Pancreas (tissue), 10 donors: ENCODE measurements around the gene TTC38. TPM values are rescaled to one million over a fixed set of nuclear protein-coding genes. Genes with fewer than 3 reads are reported as not detected.

ENCODE experiments used
- ATAC-seq, 4 donors: fragments of 200-7000 bp; cut with Tn5 transposase; one replicate each; pipeline versions ENCODE4 v1.8.0 to v1.9.1; 2020; ENCODE audit warnings: mild to moderate bottlenecking in 4 of 4, moderate library complexity in 4 of 4
- DNase-seq, 6 donors: peaks; one replicate each; pipeline ENCODE4 v3.0.0-alpha.2; 2020
- FAIRE-seq: peaks from 2 replicates; lab custom pipeline; 2012; peaks lifted over from hg19 to GRCh38; lab: Jason Lieb, UNC
- H3K27ac ChIP-seq, 4 donors: fragments of 200-600 bp; sonication (generic); 1 replicate in 3 of 4; 2 replicates in 1 of 4; pipeline versions ENCODE4 v1.5.0 to v1.8.0; 2020
- H3K27me3 ChIP-seq, 4 donors: fragments of 200-600 bp; one replicate each; pipeline ENCODE4 v1.8.0; 2021
- H3K36me3 ChIP-seq, 3 donors: fragments of 200-600 bp; sonication (generic) in 1 of 3; one replicate each; pipeline versions ENCODE4 v1.5.0 to v1.8.0; 2020 to 2021
- H3K4me1 ChIP-seq, 3 donors: fragments of 200-600 bp; one replicate each; pipeline ENCODE4 v1.8.0; 2021
- H3K4me3 ChIP-seq, 4 donors: fragments of 200-600 bp; sonication (generic) in 2 of 4; one replicate each; pipeline versions ENCODE4 v1.5.0 to v1.8.0; 2020 to 2021
- H3K9me3 ChIP-seq, 4 donors: fragments of 200-600 bp; one replicate each; pipeline ENCODE4 v1.8.0; 2021
- WGBS, 2 donors: extraction: QIAGEN DNeasy Blood & Tissue Kit; methylation state at CpG; one replicate each; pipeline ENCODE4 v1.1.7; 2013; 5-methylcytosine and 5-hydroxymethylcytosine counted together
- intact Hi-C, 3 donors: fragments of 100-400 bp; cut with DNase I; formaldehyde crosslinking; loops; one replicate each; pipeline versions ENCODE4 v1.11.1 to v1.14.2; 2022
- polyA plus RNA-seq, 2 donors: library from polyadenylated mRNA; stranded (reverse); fragments of 200-250 nt; gene quantifications; one replicate each; pipeline ENCODE4 v1.2.3, GENCODE V29; 2013
- total RNA-seq, 6 donors: library from RNA; stranded (reverse); fragmentation: NEBNext Ultra II Directional in 4 of 6; extraction: Animal tissue kit (Norgen Biotek cat#: 25700) in 4 of 6; gene quantifications; one replicate each; pipeline versions ENCODE4 v1.2.1 to v1.2.4, GENCODE V29; 2021 to 2023
- TF ChIP-seq, protein P1 (sequence below), 4 donors: fragments of 200-600 bp; sonication (generic) in 3 of 4; IDR thresholded peaks; one replicate each; pipeline versions ENCODE4 v1.5.0 to v1.8.0; 2021; ENCODE audit warnings: antibody characterized with exemption in 4 of 4
- donor health status: healthy with polysubstance abuse.
- donor health status: DM: no; HTN: no; CAD: no; lungs with moderate emphysema.
- donor health status: DM: no; HTN: no; CAD: no.
- donor health status: control.
- donor health status: control.
- donor health status: Bipolar disorder and iron deficiency.
- donor health status: DM: yes; HTN: yes; CAD: no.
- donor health status: DM: no; HTN: no; CAD: no.
- donor health status: DM: no; HTN: no; CAD: no.
- donor health status: DM: yes; HTN: yes; CAD: no.

Gene TTC38
- total and polyA plus RNA-seq, 8 donors = 18.6 to 32.8 (median 23.3) TPM

DNA sequence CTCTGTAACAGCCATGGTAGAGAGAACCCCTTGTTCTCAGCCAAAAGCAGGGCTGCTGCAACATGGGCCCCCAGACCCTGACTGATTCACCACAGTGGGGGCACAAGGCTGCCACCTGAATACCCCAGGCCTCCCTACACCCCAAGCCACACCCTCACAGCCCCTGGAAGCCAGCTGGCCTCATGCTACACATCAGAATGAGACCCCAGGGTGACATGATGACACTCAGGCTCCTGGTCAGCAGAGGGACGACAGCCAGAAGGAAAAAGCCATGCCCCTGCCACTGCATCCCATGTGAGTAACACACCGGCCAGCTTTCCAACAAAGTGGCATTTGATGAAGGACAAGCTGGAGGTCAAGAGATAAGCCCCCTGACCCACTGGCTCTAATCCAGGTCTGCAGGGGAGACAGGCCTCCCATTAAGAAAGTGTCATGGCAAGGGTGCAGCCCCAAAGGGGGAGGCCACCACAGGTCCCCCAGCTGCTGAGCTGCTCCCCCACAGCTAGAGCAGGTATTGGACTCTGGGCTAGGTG is 20.3 kb upstream of the TTC38 start:
- Histone ChIP-seq H3K27me3 (no peaks in the 10 kb centered on the region), H3K36me3 (no peaks in the 10 kb centered on the region), H3K4me1 (peaks cover 0 to 5% (median 0%) of the 10 kb centered on the region in 3 donors), H3K9me3 (no peaks in the 10 kb centered on the region), H3K4me3 (no peak overlapping the region), H3K27ac (no peak overlapping the region)
- no peak for ATAC-seq
- no peak for FAIRE-seq
- DNase-seq = peak in 1 of 6 donors; percentile 32
- TF ChIP-seq, protein P1, sequence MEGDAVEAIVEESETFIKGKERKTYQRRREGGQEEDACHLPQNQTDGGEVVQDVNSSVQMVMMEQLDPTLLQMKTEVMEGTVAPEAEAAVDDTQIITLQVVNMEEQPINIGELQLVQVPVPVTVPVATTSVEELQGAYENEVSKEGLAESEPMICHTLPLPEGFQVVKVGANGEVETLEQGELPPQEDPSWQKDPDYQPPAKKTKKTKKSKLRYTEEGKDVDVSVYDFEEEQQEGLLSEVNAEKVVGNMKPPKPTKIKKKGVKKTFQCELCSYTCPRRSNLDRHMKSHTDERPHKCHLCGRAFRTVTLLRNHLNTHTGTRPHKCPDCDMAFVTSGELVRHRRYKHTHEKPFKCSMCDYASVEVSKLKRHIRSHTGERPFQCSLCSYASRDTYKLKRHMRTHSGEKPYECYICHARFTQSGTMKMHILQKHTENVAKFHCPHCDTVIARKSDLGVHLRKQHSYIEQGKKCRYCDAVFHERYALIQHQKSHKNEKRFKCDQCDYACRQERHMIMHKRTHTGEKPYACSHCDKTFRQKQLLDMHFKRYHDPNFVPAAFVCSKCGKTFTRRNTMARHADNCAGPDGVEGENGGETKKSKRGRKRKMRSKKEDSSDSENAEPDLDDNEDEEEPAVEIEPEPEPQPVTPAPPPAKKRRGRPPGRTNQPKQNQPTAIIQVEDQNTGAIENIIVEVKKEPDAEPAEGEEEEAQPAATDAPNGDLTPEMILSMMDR (IDR thresholded peaks at IDR 0.05) = no peak
- 64 to 65% methylated on average over 2 of the region's 2 CpGs for WGBS, 2 donors
- intact Hi-C loops = loop anchor here in 1 of 3 donors (10.0 kb wide), 2 partner anchors 57 to 103 kb away; no protein-coding TSS in a partner anchor

DNA sequence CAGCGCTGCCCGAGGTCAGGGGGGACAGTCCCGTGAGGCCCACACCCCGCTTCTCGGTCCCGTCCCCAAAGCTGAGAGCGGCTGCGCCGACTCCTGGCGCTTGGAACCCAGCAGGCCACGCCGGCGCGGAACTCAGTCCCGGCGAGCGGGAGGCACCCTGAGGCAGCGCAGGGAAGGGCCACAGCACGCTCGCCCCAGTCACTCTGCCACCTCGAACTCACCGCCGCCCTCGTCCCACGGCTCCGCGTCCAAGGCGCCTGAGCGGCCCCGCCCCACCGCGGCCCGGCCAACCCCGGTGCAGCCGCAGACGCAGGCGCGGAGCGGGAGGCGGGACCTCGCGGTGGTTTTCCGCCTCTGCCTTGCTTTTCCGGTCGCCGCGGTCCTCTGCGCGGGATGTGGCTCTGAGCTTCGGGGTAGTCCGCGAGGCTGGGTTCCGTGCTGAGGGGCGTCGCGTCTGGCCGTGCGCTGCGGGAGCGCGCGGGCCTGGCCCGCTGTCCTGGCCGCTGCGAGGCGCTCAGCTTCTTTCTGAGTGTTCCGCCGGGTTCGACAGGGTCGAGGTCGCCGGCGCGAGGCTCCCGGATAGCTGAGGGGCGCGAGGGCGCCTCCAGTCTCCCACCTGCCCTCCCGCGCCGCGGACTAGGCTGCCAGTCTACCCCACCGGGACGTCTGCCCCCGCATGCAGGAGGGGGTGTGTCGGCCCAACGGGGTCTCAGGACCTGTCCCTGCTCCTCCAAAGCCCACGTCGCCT is 17.6 kb upstream of the TTC38 start, which contains the start of gene CDPF1:
Gene CDPF1, minus strand, starts transcription at position 259 of the 748 bp plus-strand sequence. CDS start 2,009 bp downstream, outside the sequence.
- intact Hi-C loops = no loop called here
- FAIRE-seq = no peak
- TF ChIP-seq, protein P1 (IDR thresholded peaks at IDR 0.05) = no peak
- DNase-seq = peak; percentile 87 to 97 (median 91)
- Histone ChIP-seq H3K9me3 (no peaks in the 10 kb centered on the region), H3K4me1 (peaks cover 0 to 5% (median 4%) of the 10 kb centered on the region in 3 donors), H3K4me3 (peak within 1 kb of the TSS; percentile 72 to 79 (median 76)), H3K36me3 (no peaks in the 10 kb centered on the region), H3K27ac (peak within 1 kb of the TSS; percentile 59 to 86 (median 74)), H3K27me3 (no peaks in the 10 kb centered on the region)
- peak; percentile 97 to 99 (median 98) for ATAC-seq
- 0% methylated on average over 69 to 89 of the region's 89 CpGs for WGBS, 2 donors

DNA sequence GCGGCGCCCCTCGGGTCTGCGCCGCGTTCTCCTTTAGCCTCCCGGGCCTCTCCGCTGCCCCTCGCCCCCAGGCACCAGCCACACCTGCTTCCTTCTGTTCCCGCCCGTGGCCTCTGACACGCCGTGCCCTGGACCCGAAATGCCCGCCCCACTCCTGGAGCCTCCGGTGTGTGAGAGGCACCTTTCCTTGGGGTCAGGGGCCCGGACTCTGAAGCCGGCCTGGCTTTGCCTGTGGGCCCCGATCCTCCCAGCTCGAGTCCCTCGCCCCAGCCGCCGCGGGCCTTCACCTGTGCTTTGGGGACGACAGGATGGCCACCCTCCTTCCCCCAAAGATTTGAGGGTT is 17.1 kb upstream of the TTC38 start:
- H3K27me3 ChIP-seq = no peaks in the 10 kb centered on the region
- H3K27ac ChIP-seq = peak overlapping the region; percentile 59 to 86 (median 74)
- H3K4me3 ChIP-seq = peak overlapping the region; percentile 72 to 79 (median 76)
- no peaks in the 10 kb centered on the region for H3K36me3 ChIP-seq
- ATAC-seq (peak; percentile 17 to 33 (median 22)), FAIRE-seq (no peak), DNase-seq (peak in 1 of 6 donors; percentile 82)
- H3K4me1 ChIP-seq = peaks cover 0 to 5% (median 4%) of the 10 kb centered on the region in 3 donors
- WGBS, 2 donors = 3% methylated on average over 25 of the region's 25 CpGs
- TF ChIP-seq, protein P1 (IDR thresholded peaks at IDR 0.05) = no peak
- no peaks in the 10 kb centered on the region for H3K9me3 ChIP-seq
- intact Hi-C loops = no loop called here

DNA sequence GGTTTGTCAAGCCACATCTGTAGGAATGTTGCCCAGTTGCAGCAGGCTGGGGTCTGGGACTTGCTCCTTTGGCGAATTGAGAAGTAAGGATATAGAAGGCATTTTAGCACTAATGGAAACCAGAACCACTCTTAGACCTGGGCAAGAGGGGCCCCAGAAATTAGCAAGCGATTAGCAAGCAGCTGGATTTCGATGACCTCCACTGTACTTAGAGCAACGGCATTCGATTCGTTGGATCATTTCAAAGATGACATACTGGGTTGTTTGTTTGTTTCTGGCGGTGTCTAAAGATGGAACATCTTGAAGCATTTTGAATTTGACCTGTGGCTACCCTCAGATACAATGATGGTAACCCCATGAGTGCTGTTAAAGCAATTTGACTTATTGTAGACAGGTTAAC is 16.5 kb upstream of the TTC38 start:
- TF ChIP-seq, protein P1 (IDR thresholded peaks at IDR 0.05) = no peak
- DNase-seq = no peak
- intact Hi-C loops = no loop called here
- WGBS, 2 donors = 80 to 87% methylated on average over 7 of the region's 7 CpGs
- H3K27ac ChIP-seq = no peak overlapping the region
- H3K36me3 ChIP-seq = no peaks in the 10 kb centered on the region
- no peaks in the 10 kb centered on the region for H3K27me3 ChIP-seq
- peak overlapping the region; percentile 72 to 79 (median 76) for H3K4me3 ChIP-seq
- H3K9me3 ChIP-seq = no peaks in the 10 kb centered on the region
- no peak for FAIRE-seq
- H3K4me1 ChIP-seq = peaks cover 0 to 5% (median 4%) of the 10 kb centered on the region in 3 donors
- no peak for ATAC-seq
